GM18508 (cell line): ENCODE data around the gene PPP3CA.

Experiments
- ATAC-seq: cut with Tn5 transposase; IDR thresholded peaks from one replicate; pipeline ENCODE4 v1.9.1; 2021; ENCODE audit warnings: moderate number of reproducible peaks; ENCODE audit not compliant: insufficient read depth, unreplicated experiment

PPP3CA gene

DNA sequence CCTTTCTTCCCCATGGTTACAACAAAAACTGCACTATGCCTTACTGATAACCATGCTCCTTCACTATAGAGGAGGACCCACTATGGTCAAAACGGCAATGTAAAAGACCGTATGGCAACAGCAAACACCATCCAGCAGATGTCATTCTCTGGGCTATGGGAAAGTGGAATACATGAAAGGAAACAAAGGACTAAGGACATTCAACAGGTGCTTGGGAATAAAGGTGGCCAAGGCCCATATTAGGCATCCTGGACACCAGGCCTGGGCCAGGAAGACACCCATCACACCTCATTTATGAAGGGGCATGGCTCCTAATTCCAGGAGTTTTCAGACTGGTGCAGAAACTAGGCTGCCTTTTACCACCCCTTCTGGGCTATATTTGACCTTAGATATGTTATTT lies 268.4 kb downstream of the PPP3CA start:
- no peak for ATAC-seq

DNA sequence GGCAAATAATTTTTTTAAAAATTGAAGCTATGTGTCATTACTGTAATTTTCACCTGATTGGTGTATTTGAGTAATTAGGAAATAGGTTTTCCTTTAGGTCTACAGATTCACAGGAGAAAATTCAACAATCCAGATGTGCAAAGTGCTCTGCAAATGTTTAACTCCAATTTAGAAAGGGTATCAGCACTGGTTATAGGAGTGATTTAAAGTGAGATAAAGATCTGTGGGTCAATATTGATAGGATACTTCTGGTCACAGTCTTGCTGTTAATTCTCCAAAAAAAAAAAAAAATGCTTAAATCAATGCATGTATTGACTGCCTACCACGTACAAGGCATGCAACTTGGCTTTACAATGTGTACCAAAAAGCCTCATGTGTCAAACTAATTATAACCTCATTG lies 271.3 kb downstream of the PPP3CA start:
- no peak for ATAC-seq

- no peak for ATAC-seq
Measured at GRCh38 chr4:101075536-101075935, 271.8 kb downstream of the PPP3CA start.

DNA sequence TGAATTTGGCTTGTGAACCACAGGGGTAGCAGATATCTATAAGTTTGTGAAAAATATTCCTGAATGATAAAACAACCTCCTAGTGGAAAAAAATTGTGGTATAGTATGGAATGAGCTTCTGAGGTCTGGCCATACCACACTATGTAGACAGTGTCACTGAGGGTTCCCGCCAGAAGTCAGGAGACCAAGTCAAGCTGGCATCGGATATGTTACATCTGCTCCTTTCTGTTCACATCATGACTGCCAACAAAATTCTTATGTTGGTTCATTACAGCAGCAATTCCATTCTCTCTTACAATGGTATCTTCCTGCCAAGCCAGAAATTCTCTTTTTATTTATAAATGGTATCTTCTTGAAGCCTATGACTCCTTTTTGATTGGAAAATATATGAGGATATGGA lies 273.0 kb downstream of the PPP3CA start:
- no peak for ATAC-seq

- ATAC-seq, result no peak
Measured at GRCh38 chr4:101071241-101071640, 276.1 kb downstream of the PPP3CA start.

- ATAC-seq, result no peak
Measured at GRCh38 chr4:101068115-101068514, 279.2 kb downstream of the PPP3CA start.

GRCh38 chr4:101067383-101067782 lies 279.9 kb downstream of the PPP3CA start:
- no peak for ATAC-seq

DNA sequence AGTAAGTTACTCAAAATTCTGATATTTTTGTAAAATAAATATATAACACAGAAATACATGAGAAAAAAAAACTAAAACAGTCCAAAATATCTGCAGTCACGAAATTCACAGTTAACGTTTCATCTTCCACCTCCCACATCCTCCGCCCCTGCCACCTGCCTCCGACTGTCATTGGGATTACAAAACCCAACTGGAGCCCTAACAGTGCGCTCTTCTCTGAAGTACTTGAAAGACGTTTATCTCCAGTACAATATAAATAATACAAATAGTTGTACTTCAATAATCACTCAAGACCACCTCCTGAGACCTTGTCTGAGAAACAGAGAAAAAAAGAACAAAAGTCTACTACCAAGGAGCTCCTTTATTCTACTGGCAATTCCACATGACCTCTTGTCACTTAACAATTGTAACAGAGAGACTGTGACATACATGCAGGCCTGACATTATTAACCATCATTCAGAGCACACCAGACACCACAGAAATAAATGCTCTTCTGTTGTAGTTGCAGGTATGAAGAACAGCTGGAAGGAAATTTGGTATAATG lies 280.6 kb downstream of the PPP3CA start:
- ATAC-seq, result no peak

DNA sequence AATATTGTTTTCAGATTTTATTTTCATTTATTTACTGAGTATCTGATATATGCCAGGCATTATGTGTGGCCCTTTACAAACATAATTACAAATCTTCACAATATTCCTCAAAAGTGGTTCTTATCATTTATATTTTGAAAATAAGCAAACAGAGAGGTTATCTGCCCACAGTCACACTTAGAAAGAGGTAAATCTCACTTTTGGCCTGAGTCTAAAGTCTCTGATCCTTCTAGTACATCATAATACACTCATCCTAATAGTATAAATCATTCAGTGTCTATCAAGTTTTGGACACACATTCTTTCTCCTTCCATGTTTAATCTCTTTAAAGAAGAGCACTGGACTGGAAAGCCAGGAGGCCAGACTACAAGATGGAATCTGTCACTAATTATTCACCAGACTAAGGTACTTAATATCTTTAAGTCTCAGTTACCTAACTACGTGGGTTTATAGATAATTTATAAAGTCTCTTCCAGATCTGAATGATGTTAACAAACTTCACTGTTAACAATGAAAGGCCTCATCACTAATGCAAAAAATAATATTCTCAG lies 281.3 kb downstream of the PPP3CA start:
- ATAC-seq, result no peak

DNA sequence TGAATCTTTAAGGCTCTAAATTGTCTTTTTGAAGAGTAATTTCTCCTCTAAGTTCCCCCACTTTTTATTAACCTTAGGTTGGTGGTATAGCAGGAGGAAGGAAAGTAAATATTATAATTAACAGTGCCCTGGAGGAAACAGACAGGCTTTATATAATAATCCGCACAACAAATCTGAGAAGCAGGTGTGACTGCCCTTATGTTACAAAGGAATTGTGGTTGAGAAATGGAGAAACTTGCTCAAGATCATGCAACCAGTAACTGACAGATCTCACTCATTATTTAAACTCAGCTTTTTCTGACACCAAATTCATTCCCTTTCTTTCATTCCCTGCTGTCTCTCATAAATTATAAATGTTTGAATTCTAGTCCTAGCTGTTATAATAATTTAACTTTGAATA lies 282.0 kb downstream of the PPP3CA start:
- ATAC-seq, result no peak

- no peak for ATAC-seq
Measured at GRCh38 chr4:101064541-101065180, 282.7 kb downstream of the PPP3CA start.

- no peak for ATAC-seq
Measured at GRCh38 chr4:101055392-101055791, 291.9 kb downstream of the PPP3CA start.

DNA sequence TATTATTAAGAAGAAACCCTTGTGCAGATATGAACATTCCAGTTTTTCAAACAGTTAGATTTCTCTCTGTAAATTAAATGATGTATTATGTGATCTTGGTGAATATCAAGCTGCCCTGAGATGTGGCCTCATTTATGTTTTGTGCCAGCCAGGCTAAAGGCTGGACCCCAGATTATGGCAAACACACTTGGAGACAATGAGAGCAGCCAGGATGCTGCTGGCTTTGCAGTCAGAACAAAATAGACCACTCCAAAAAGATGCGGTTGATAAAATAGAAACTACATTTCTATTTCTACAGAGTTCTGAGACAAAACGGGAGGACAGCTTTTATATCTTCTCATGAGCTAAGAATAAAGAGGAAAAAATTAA lies 296.5 kb downstream of the PPP3CA start:
- ATAC-seq, result no peak

DNA sequence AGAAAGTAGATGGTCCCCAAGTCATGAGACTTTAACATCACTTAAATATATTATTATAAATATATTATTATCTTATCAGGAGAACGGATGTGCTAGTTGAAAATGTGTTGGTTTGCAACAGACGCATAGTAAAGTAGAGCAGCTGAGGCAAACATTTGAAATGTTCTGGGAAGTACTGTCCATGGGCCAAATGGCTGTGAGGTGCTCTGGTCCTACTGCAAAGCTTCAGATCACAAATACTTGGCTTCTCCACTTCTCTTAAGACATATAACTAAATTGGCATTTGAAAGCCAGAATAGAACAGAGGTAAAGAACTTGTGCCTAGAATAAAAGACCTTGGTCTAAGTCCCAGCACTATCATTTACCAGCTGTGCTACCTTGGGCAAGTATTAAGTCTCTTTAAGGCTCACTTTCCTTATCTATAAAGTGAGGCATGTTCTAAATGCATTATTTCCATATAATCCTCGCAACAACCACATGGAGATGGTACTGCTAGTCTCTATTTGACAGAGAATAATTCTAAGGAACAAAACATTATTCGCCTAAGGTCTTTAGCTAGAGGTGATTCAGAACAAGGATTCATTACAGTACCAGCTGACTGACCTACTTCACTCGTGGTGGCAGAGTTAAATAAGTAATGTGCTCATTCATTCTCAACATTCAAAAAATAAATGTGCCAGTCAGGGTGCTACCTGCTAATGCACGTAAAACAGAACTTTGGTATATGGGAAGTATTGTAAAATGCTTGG lies 297.1 kb downstream of the PPP3CA start:
- no peak for ATAC-seq

DNA sequence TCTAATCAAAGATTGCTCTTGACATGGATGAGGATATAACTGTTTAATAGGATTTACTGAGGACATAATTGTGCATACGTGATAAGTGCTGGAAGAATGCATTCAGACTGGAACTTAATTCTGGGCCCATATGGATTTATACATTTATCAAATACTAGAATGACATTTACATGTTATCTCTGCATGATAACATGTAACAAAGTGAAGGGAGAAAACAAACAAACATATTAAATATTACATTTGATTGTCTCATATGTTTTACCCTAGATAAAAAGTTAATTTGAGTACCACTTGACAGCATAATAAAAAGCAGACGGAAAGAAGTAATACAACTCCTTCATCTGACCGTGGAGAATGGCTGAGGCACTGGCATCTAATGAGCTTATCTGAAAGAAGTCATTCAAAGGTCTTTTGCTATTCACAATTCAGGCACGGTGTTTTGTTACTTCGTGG lies 297.8 kb downstream of the PPP3CA start:
- ATAC-seq, result no peak

DNA sequence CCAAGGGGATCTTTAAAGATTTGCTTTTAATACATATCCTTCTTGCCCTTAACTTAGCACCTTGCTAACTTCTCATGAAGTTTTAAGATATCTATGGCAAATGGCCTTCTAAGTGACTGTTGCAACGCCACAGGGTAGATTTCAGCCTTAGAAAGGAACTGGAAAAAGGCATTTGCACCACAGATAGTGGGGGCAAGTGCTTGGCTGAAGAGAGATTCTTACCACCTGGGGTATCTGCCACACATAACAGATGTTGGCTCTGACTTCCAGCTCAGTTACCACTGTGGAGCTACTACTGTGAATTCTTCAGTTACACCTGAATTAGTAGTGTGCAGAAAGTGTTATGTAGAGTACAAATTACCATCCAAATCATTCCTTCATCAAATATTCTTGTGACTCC lies 302.6 kb downstream of the PPP3CA start:
- ATAC-seq, result no peak

- no peak for ATAC-seq
Measured at GRCh38 chr4:101042847-101043246, 304.5 kb downstream of the PPP3CA start.

- no peak for ATAC-seq
Measured at GRCh38 chr4:101040776-101041175, 306.6 kb downstream of the PPP3CA start.

DNA sequence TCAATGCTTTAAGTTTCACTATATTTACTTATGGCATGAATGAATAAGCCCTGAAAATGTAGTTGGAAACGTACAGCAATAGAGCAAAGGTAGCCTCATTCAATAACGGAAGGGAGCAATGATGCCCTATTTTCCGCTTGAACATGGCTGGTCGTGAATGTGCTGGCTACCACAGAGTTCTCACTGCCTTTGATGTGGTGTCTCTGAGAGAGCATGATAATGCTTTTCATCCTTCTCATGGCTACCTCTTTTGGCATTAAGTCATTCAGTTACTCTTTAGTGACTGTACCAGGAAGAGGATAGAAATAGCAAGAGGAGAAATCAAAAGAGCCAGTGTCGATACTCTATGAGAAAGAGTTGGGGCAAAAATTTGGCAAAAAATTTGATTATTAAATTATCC lies 308.0 kb downstream of the PPP3CA start:
- no peak for ATAC-seq

- no peak for ATAC-seq
Measured at GRCh38 chr4:101037938-101038413, 309.4 kb downstream of the PPP3CA start.

DNA sequence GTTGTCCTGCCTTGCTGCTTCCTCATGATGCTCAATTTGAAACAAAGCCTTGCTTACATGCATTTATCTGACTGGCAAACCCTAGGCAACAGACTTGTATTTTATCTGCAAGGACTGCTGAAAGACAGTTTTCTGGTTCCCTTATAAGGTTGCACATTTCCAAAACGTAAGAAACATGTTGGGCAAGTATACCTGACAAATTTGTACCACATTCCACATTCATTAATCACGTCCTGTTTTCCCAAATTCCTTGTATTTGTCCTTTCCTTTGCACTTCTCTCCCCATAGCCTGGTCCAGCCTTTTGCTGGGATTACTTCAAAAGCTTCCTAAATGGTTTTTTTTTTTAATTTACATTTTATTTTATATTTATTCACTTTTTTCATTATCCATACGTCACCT lies 310.1 kb downstream of the PPP3CA start:
- no peak for ATAC-seq
